Stimulated activated CD8-positive, alpha-beta memory T cell treated with anti-CD3 and anti-CD28 coated beads, Interleukin-4, amount 100 ng/mL, for 24 hours (primary cell): Measurements from ENCODE around the gene CARD19.

Source experiments
- DNase-seq: peaks from one replicate; pipeline ENCODE4 v3.0.0-alpha.2; 2020; ENCODE audit warnings: low read depth

CARD19 gene

GRCh38 chr9:93064392-93065134 lies 31.5 kb upstream of the CARD19 start:
- DNase-seq, result peak; percentile 79

- no peak for DNase-seq
Measured at GRCh38 chr9:93065135-93065720, 30.8 kb upstream of the CARD19 start.

- DNase-seq, result no peak
Measured at GRCh38 chr9:93066978-93067603, 28.9 kb upstream of the CARD19 start.

GRCh38 chr9:93068956-93069355 lies 27.1 kb upstream of the CARD19 start:
- no peak for DNase-seq

- DNase-seq, result no peak
Measured at GRCh38 chr9:93071464-93071863, 24.6 kb upstream of the CARD19 start.

DNA sequence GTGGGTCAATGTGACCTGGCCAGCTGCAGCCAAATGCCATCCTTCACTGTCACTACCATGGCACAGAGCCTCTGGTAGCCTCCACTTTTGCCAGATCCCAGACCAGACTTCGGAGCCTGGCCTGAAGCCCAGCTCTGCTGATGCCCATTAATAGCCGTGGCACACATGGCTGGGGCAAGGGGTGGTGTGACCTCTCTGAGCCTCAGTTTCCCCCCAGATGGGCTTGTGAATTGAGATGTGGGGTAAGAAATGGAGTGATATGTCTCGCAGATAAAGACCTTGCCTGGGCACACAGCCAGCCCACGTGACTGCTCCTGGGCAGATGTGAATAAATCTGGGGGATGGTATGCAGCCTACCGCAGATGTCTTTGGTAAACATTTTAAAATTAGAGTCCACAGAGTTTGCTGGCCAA lies 23.6 kb upstream of the CARD19 start:
- DNase-seq, result no peak

DNA sequence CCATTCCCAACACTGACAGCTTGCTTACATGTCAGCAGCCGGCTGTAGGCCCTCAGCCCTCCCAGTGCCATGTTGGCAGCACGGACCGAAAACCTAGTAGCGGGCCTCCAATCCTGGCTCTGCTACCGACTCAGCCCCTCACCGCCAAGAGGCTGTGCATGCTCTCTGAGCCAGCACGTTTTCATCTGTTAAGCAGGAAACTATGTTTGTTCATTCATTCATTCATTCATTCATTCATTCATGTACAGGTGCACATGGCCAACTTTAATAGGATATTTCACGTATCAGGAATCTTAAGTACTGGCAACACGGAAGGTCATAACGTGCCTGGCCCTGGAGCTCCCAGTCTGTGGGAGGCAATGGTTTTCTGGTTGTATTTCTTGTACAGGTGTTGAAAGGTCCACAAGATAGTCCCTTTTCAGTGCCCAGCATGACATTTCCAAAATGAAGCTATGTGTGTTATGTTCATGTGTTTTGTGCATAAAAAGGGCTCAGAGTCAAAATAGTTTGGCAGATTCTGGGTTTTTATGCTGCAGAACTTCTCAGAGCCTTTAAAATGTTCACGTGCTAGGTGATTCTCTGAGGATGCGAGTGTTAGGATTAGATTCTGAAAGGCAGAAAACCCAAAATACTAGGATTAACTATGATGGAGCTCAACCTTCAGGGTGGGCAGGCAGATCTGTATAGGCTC lies 19.8 kb upstream of the CARD19 start:
- DNase-seq, result no peak

DNA sequence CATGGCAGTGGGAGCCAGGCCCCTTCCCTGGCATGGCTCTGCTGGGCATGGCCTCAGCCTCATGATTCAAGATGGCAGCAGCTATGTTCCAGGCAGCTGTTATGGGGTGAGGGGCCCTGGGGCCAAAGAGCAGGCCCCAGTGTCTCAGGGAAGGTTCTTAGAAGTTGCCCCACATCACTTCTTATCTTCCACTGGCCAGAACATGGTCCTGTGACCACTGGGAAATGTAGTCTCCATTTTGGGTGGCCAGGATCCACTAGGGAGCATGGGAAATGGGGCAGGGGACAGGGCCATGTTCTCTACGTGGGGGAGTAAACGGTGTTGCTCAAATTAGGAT lies 19.3 kb upstream of the CARD19 start:
- no peak for DNase-seq

DNA sequence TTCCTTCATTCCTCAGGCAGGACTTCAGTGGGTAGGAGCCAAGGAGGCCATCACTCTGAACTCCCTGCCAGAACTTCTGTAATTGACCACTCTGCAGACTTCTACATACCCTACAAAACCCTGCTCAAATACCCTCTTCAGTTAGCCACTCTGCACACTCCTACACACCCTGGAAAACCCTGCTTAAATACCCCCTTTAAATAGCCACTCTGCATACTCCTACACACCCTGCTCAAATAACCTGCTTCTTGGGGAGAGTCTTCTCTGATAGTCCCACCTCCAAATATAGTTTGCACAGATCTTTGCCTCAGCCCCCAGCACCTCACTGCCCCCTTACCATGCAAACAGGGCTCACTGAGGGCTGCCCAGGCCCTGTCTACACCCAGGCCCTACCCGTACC lies 18.6 kb upstream of the CARD19 start:
- no peak for DNase-seq

GRCh38 chr9:93077811-93078210 lies 18.2 kb upstream of the CARD19 start:
- no peak for DNase-seq

- DNase-seq, result no peak
Measured at GRCh38 chr9:93079371-93079770, 16.6 kb upstream of the CARD19 start.

- DNase-seq, result no peak
Measured at GRCh38 chr9:93080406-93080805, 15.6 kb upstream of the CARD19 start.

GRCh38 chr9:93081081-93081529 lies 14.9 kb upstream of the CARD19 start:
- no peak for DNase-seq

DNA sequence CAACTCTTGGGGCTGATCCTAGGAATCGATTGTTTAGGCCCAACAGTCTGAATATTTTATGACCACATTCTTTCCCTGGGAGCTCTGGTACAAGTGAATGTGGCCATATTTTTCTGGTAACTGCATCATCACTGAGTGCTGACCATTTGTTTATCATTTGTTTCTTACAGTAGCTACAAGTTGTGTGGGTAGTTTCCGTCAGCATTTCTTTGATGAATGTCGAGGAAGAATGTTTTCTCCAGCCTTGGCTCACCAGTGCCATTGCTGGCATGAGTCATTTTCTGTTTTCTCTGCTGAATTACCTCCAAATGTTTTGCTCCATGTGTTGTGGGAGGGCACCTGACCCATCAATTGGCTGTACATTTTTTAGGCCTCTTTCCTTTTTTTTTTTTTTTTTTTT lies 14.1 kb upstream of the CARD19 start:
- DNase-seq, result no peak

DNA sequence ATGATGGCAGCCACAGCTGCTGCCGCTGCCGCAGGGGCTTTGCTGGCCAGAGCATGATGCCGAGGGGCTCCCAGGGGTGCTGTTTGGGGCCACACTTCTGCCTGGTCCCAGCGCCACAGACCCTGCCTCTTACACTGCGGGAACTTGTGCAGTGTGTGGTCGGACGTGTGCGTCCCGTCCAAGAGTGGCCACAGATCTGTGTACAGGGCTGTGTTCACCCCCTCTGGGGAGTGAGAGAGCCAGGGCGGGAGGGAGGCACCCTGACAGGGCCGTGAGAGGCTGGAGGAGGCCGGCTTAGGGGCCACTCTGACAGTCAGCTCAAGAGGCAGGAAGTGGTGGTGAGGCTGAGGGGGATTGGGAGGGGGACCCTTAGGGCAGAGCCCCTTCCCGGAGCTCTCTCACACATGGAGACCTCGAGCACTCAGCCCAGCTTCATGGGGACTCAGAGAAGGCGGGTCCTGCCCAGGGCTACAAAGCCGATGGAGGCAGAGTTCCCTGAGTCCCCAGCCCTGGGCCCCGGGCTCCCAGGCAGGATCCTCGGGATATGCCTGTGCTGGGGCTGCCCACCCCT lies 13.1 kb upstream of the CARD19 start:
- DNase-seq, result no peak

GRCh38 chr9:93083592-93084470 lies 12.2 kb upstream of the CARD19 start:
- DNase-seq, result no peak

- no peak for DNase-seq
Measured at GRCh38 chr9:93084471-93084881, 11.5 kb upstream of the CARD19 start.

- no peak for DNase-seq
Measured at GRCh38 chr9:93085676-93086075, 10.3 kb upstream of the CARD19 start.

- DNase-seq, result no peak
Measured at GRCh38 chr9:93086447-93087224, 9.4 kb upstream of the CARD19 start.

DNA sequence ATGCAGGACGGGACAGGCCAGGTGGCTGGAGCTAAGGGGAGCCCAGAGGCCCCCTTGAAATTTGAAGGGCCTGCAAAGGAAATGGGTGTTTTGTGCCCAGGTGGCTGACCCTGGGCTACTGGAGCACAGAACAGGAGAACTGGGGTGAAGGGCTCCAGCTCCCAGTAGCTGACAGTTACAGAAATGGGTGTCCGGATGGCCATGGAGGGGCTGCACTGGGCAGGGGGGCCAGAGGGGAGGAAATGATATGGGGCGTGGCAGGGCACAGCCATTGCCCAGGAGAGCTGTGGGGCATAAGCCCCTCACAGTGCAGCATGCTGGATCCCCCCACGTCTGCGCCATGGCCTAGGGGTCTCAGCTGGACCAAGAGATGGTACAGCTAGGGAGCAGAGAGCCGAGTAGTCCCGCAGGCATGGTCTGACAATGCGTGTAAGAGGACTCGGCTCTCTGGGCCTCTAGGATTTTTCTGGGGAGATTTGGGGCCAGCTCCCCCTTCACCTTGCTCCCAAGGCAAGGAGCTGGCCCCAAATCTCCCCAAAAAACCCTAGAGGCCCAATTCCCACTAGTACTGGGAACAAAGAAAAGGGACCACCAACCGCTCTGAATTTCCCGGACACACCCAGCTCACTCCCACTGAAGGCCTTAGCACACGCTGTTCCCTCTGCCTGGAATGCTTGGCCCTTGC lies 7.9 kb upstream of the CARD19 start:
- no peak for DNase-seq
